GM19452 (cell line): Measurements from ENCODE around the gene SLC7A6.

ENCODE experiments used
- ATAC-seq: cut with Tn5 transposase; IDR thresholded peaks from one replicate; pipeline ENCODE4 v1.9.1; 2021; ENCODE audit not compliant: unreplicated experiment

The SLC7A6 gene

GRCh38 chr16:68339214-68339613 lies 74.9 kb downstream of the SLC7A6 start:
- ATAC-seq = no peak

- no peak for ATAC-seq
Measured at GRCh38 chr16:68342620-68343019, 78.3 kb downstream of the SLC7A6 start.

GRCh38 chr16:68343137-68343536 lies 78.8 kb downstream of the SLC7A6 start:
- ATAC-seq = no peak

- no peak for ATAC-seq
Measured at GRCh38 chr16:68344252-68344651, 79.9 kb downstream of the SLC7A6 start.

- ATAC-seq = no peak
Measured at GRCh38 chr16:68345351-68345810, 81.1 kb downstream of the SLC7A6 start.

GRCh38 chr16:68345958-68346635 lies 81.8 kb downstream of the SLC7A6 start:
- no peak for ATAC-seq

- no peak for ATAC-seq
Measured at GRCh38 chr16:68346892-68347480, 82.7 kb downstream of the SLC7A6 start.

GRCh38 chr16:68347605-68348004 lies 83.3 kb downstream of the SLC7A6 start:
- ATAC-seq = no peak

GRCh38 chr16:68348639-68349445 lies 84.5 kb downstream of the SLC7A6 start:
- ATAC-seq = no peak

GRCh38 chr16:68349838-68350410 lies 85.6 kb downstream of the SLC7A6 start:
- no peak for ATAC-seq

GRCh38 chr16:68350813-68351350 lies 86.6 kb downstream of the SLC7A6 start:
- no peak for ATAC-seq
